H9 (cell line): ENCODE results near the gene ECHS1. TPM values are rescaled to one million over a fixed set of nuclear protein-coding genes. Genes with fewer than 3 reads are reported as not detected.

Experiments used
- DNase-seq: peaks from one replicate; pipeline ENCODE4 v3.0.0-alpha.2; 2017
- H2AFZ ChIP-seq: one replicate; pipeline ENCODE4 v1.6.1; 2013; ENCODE audit warnings: mild to moderate bottlenecking, low read length, control low read depth, moderate library complexity
- H2AK5ac ChIP-seq: 2 replicates; pipeline ENCODE4 v1.6.1; 2013; ENCODE audit warnings: low read length, control low read depth, mixed read lengths; ENCODE audit not compliant: insufficient read length
- H2BK120ac ChIP-seq: one replicate; pipeline ENCODE4 v1.6.1; 2013; ENCODE audit warnings: low read depth, mild to moderate bottlenecking, low read length, control low read depth, inconsistent platforms; ENCODE audit not compliant: poor library complexity, severe bottlenecking
- H2BK12ac ChIP-seq: 2 replicates; pipeline ENCODE4 v1.6.1; 2013; ENCODE audit warnings: low read length, control low read depth, mixed read lengths, low read depth; ENCODE audit not compliant: insufficient read length
- H2BK15ac ChIP-seq: 2 replicates; pipeline ENCODE4 v1.6.1; 2013; ENCODE audit warnings: low read depth, low read length, control low read depth
- H2BK20ac ChIP-seq: one replicate; pipeline ENCODE4 v1.6.1; 2013; ENCODE audit warnings: low read depth, mild to moderate bottlenecking, low read length, control low read depth, inconsistent platforms; ENCODE audit not compliant: poor library complexity, severe bottlenecking
- H2BK5ac ChIP-seq: 2 replicates; pipeline ENCODE4 v1.6.1; 2013; ENCODE audit warnings: low read length, control low read depth, mixed read lengths; ENCODE audit not compliant: insufficient read length
- H3K14ac ChIP-seq: 2 replicates; pipeline ENCODE4 v1.6.1; 2013; ENCODE audit warnings: low read length, control low read depth; ENCODE audit not compliant: insufficient read depth
- H3K18ac ChIP-seq: 2 replicates; pipeline ENCODE4 v1.6.1; 2013; ENCODE audit warnings: low read depth, mild to moderate bottlenecking, mixed read lengths, low read length, control low read depth; ENCODE audit not compliant: insufficient read length
- H3K23ac ChIP-seq: 2 replicates; pipeline ENCODE4 v1.6.1; 2013; ENCODE audit warnings: low read length, control low read depth, mixed read lengths, low read depth; ENCODE audit not compliant: insufficient read length
- H3K23me2 ChIP-seq: 2 replicates; pipeline ENCODE4 v1.6.1; 2013; ENCODE audit warnings: low read depth, mild to moderate bottlenecking, mixed read lengths, low read length, control low read depth; ENCODE audit not compliant: insufficient read length, poor library complexity, severe bottlenecking
- H3K27ac ChIP-seq: 2 replicates; pipeline ENCODE4 v1.5.1; 2013; ENCODE audit warnings: low read length, control low read depth, mixed read lengths, low read depth; ENCODE audit not compliant: insufficient read length
- H3K27me3 ChIP-seq: 2 replicates; pipeline ENCODE4 v1.6.1; 2013; ENCODE audit warnings: low read length, control low read depth, inconsistent platforms; ENCODE audit not compliant: insufficient read depth
- H3K4ac ChIP-seq: 2 replicates; pipeline ENCODE4 v1.6.1; 2013; ENCODE audit warnings: low read depth, mild to moderate bottlenecking, control low read depth, inconsistent platforms, low read length, moderate library complexity
- H3K4me1 ChIP-seq: 2 replicates; pipeline ENCODE4 v1.6.1; 2013; ENCODE audit warnings: low read length, control low read depth, inconsistent platforms; ENCODE audit not compliant: insufficient read depth
- H3K4me2 ChIP-seq: 2 replicates; pipeline ENCODE4 v1.6.1; 2013; ENCODE audit warnings: low read length, control low read depth, mixed read lengths; ENCODE audit not compliant: insufficient read length, insufficient read depth
- H3K56ac ChIP-seq: 2 replicates; pipeline ENCODE4 v1.6.1; 2013; ENCODE audit warnings: low read depth, mild to moderate bottlenecking, mixed read lengths, low read length, control low read depth; ENCODE audit not compliant: insufficient read length
- H3K79me1 ChIP-seq: 2 replicates; pipeline ENCODE4 v1.6.1; 2013; ENCODE audit warnings: low read depth, mild to moderate bottlenecking, moderate library complexity, low read length, control low read depth, inconsistent platforms; ENCODE audit not compliant: insufficient read depth, poor library complexity, severe bottlenecking
- H3K79me2 ChIP-seq: 2 replicates; pipeline ENCODE4 v1.6.1; 2013; ENCODE audit warnings: low read length, control low read depth, inconsistent platforms; ENCODE audit not compliant: insufficient read depth
- H3K9ac ChIP-seq: 2 replicates; pipeline ENCODE4 v1.6.1; 2013; ENCODE audit warnings: low read length, control low read depth, mixed read lengths; ENCODE audit not compliant: insufficient read length; ENCODE audit errors: extremely low read depth
- H3K9me3 ChIP-seq: one replicate; pipeline ENCODE4 v1.6.1; 2013; ENCODE audit warnings: low read depth, low read length, inconsistent platforms; ENCODE audit not compliant: control insufficient read depth
- H3T11ph ChIP-seq: one replicate; pipeline ENCODE4 v1.6.1; 2013; ENCODE audit warnings: mild to moderate bottlenecking, low read length, control low read depth, inconsistent platforms
- H4K20me1 ChIP-seq: one replicate; pipeline ENCODE4 v1.6.1; 2013; ENCODE audit not compliant: control insufficient read depth, insufficient read length, insufficient read depth
- H4K5ac ChIP-seq: 2 replicates; pipeline ENCODE4 v1.6.1; 2013; ENCODE audit warnings: low read depth, mild to moderate bottlenecking, mixed read lengths, low read length, control low read depth; ENCODE audit not compliant: insufficient read length
- H4K8ac ChIP-seq: replicated peaks from 2 replicates; pipeline ENCODE4 v1.6.1; 2013; ENCODE audit warnings: low read length, control low read depth, mixed read lengths, low read depth; ENCODE audit not compliant: insufficient read length
- H4K91ac ChIP-seq: 2 replicates; pipeline ENCODE4 v1.6.1; 2013; ENCODE audit warnings: low read depth, mild to moderate bottlenecking, moderate library complexity, mixed read lengths, low read length, control low read depth; ENCODE audit not compliant: insufficient read length
- H3K27ac Mint-ChIP-seq, 3 experiments: 2 replicates in 2 of 3; 3 replicates in 1 of 3; pipeline ENCODE4 v1.8.0; 2020 to 2021; ENCODE audit warnings: mixed read lengths in 3 of 3, mild to moderate bottlenecking in 1 of 3, moderate library complexity in 1 of 3
- H3K27me3 Mint-ChIP-seq: 2 replicates; pipeline ENCODE4 v1.8.0; 2021; ENCODE audit warnings: low read depth, mild to moderate bottlenecking, moderate library complexity, mixed read lengths
- H3K36me3 Mint-ChIP-seq, 3 experiments: 2 replicates in 2 of 3; 3 replicates in 1 of 3; pipeline ENCODE4 v1.8.0; 2020 to 2021; ENCODE audit warnings: low read depth in 3 of 3, mixed read lengths in 3 of 3; ENCODE audit not compliant: insufficient read depth in 1 of 3
- H3K4me1 Mint-ChIP-seq, 2 experiments: 2 replicates each; pipeline ENCODE4 v1.8.0; 2020; ENCODE audit warnings: mixed read lengths in 2 of 2
- H3K4me3 Mint-ChIP-seq, 2 experiments: 2 replicates in 1 of 2; 3 replicates in 1 of 2; pipeline ENCODE4 v1.8.0; 2020 to 2021; ENCODE audit warnings: mild to moderate bottlenecking in 2 of 2, mixed read lengths in 2 of 2, moderate library complexity in 1 of 2
- H3K9me3 Mint-ChIP-seq, 2 experiments: 2 replicates in 1 of 2; 3 replicates in 1 of 2; pipeline ENCODE4 v1.8.0; 2020; ENCODE audit warnings: mild to moderate bottlenecking in 2 of 2, mixed read lengths in 2 of 2, moderate library complexity in 1 of 2
- WGBS: extraction: QIAGEN DNeasy Blood & Tissue Kit; methylation state at CpG from one replicate; pipeline ENCODE4 v1.1.7; 2013; ENCODE audit warnings: missing lambda C conversion rate, low lambda C conversion rate, mixed read lengths; ENCODE audit not compliant: insufficient read length; ENCODE audit errors: extremely low coverage; 5-methylcytosine and 5-hydroxymethylcytosine counted together
- total RNA-seq: library from RNA; stranded (reverse); gene quantifications from 2 replicates; pipeline ENCODE4 v1.2.1, GENCODE V29; 2021
- TF ChIP-seq, protein P1 (sequence below): fragments of 200-600 bp; sonication (generic); conservative IDR thresholded peaks from 3 replicates; pipeline ENCODE4 v1.8.0; 2021; ENCODE audit warnings: antibody characterized with exemption, mild to moderate bottlenecking

The ECHS1 gene
- total RNA-seq, 1 experiment from 2014 or later = 94.1 TPM

DNA sequence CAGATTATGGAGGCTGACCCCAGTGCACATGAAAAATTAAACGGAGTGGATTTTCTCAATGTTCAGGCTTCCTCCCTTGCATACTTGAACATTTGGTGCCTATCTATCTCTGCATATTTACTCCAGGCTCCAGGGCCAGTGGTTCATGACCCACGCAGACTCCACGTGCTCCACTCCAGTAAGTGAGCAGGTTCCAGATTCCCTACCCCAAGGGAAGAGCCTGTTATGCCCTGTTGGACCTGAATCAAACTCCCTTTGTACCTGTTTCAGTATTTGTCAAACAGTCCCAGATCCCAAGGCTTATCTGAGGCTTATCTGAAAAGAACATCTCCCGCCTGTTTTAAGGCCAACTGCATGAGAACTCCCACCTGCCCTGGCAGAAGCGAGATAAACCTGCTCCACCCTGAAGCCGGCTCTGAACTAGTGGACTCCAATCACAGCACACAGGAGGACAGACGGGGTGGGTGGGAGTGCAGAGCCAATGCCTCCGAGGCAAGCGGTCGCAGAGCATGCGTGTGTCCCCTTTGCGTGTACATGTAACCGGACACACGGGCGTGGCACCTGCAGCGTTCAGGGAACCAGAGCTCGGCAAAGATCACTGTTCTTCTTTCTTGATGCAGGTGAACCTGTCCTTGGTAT is 13.1 kb downstream of the ECHS1 start:
- Histone ChIP-seq H3T11ph (no peak overlapping the region), H4K8ac (no peak overlapping the region), H4K5ac (no peak overlapping the region), H3K9me3 (no peaks in the 10 kb centered on the region), H2BK20ac (no peak overlapping the region), H2BK12ac (no peak overlapping the region), H2AK5ac (no peak overlapping the region), H3K23ac (no peak overlapping the region), H3K23me2 (no peaks in the 10 kb centered on the region), H2BK15ac (no peak overlapping the region), H2BK5ac (no peak overlapping the region), H3K27ac (no peak overlapping the region), H3K27me3 (no peaks in the 10 kb centered on the region; the same call in 1 of the 2 replicates), H3K4me2 (no peak overlapping the region), H3K18ac (no peak overlapping the region), H3K79me2 (no peaks in the 10 kb centered on the region), H3K56ac (no peak overlapping the region), H2AFZ (no peak overlapping the region), H3K4ac (no peak overlapping the region), H4K91ac (no peak overlapping the region), H3K79me1 (no peaks in the 10 kb centered on the region), H3K4me1 (no peaks in the 10 kb centered on the region), H3K9ac (no peak overlapping the region), H3K14ac (no peak overlapping the region), H4K20me1 (no peaks in the 10 kb centered on the region), H2BK120ac (no peak overlapping the region)
- Mint-ChIP-seq H3K27me3 (peaks cover 24% of the 10 kb centered on the region), H3K36me3 (peaks cover 20 to 35% (median 34%) of the 10 kb centered on the region in 3 experiments; a peak in 6 of 7 replicates), H3K9me3 (no peaks in the 10 kb centered on the region), H3K27ac (no peak overlapping the region), H3K4me1 (peaks cover 0 to 2% of the 10 kb centered on the region in 2 experiments; a peak in 1 of 4 replicates), H3K4me3 (no peak overlapping the region)
- TF ChIP-seq, protein P1, sequence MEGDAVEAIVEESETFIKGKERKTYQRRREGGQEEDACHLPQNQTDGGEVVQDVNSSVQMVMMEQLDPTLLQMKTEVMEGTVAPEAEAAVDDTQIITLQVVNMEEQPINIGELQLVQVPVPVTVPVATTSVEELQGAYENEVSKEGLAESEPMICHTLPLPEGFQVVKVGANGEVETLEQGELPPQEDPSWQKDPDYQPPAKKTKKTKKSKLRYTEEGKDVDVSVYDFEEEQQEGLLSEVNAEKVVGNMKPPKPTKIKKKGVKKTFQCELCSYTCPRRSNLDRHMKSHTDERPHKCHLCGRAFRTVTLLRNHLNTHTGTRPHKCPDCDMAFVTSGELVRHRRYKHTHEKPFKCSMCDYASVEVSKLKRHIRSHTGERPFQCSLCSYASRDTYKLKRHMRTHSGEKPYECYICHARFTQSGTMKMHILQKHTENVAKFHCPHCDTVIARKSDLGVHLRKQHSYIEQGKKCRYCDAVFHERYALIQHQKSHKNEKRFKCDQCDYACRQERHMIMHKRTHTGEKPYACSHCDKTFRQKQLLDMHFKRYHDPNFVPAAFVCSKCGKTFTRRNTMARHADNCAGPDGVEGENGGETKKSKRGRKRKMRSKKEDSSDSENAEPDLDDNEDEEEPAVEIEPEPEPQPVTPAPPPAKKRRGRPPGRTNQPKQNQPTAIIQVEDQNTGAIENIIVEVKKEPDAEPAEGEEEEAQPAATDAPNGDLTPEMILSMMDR = no peak
- no CpG with 5 or more reads among the region's 17 CpGs for WGBS
- no peak for DNase-seq
